HL-60 (cell line): Measurements from ENCODE around the gene ZSWIM4.

ENCODE experiments used
- DNase-seq, 2 experiments: peaks; one replicate each; pipeline ENCODE4 v3.0.0-alpha.2; 2010 to 2020; ENCODE audit warnings: low read depth in 1 of 2, low spot score in 1 of 2
- H3K27ac ChIP-seq: fragments of 250-450 bp; sonication (Bioruptor Pico); replicated peaks from 2 replicates; pipeline ENCODE4 v1.5.1; 2020; ENCODE audit warnings: mild to moderate bottlenecking, moderate library complexity
- H3K27me3 ChIP-seq: fragments of 250-450 bp; sonication (Bioruptor Pico); 2 replicates; pipeline ENCODE4 v1.5.1; 2021; ENCODE audit warnings: mild to moderate bottlenecking, moderate library complexity; ENCODE audit not compliant: insufficient read depth, poor library complexity, severe bottlenecking
- H3K4me3 ChIP-seq: replicated peaks from 2 replicates; pipeline ENCODE4 v1.5.1; 2011; ENCODE audit warnings: mild to moderate bottlenecking, control low read depth, low read length; ENCODE audit not compliant: insufficient read depth
- GABPA ChIP-seq: IDR thresholded peaks from 2 replicates; pipeline ENCODE4 v1.6.1; 2012; ENCODE audit warnings: low read depth
- POLR2AphosphoS5 ChIP-seq: IDR thresholded peaks from 2 replicates; pipeline ENCODE4 v1.6.1; 2012; ENCODE audit warnings: low read depth
- SPI1 ChIP-seq: IDR thresholded peaks from 2 replicates; pipeline ENCODE4 v1.6.1; 2012; ENCODE audit warnings: low read depth, mild to moderate bottlenecking, borderline replicate concordance
- TF ChIP-seq, protein P1 (sequence below): IDR thresholded peaks from 2 replicates; pipeline ENCODE4 v1.6.1; 2012; ENCODE audit warnings: low read depth; ENCODE audit not compliant: insufficient replicate concordance
- TF ChIP-seq, protein P2 (sequence below): IDR thresholded peaks from one replicate; pipeline ENCODE4 v1.5.1; 2011; ENCODE audit warnings: low read length, control low read depth, inconsistent platforms; ENCODE audit not compliant: insufficient read depth

ZSWIM4 gene

GRCh38 chr19:13817018-13817614 lies 21.9 kb downstream of the ZSWIM4 start:
- TF ChIP-seq, protein P1, sequence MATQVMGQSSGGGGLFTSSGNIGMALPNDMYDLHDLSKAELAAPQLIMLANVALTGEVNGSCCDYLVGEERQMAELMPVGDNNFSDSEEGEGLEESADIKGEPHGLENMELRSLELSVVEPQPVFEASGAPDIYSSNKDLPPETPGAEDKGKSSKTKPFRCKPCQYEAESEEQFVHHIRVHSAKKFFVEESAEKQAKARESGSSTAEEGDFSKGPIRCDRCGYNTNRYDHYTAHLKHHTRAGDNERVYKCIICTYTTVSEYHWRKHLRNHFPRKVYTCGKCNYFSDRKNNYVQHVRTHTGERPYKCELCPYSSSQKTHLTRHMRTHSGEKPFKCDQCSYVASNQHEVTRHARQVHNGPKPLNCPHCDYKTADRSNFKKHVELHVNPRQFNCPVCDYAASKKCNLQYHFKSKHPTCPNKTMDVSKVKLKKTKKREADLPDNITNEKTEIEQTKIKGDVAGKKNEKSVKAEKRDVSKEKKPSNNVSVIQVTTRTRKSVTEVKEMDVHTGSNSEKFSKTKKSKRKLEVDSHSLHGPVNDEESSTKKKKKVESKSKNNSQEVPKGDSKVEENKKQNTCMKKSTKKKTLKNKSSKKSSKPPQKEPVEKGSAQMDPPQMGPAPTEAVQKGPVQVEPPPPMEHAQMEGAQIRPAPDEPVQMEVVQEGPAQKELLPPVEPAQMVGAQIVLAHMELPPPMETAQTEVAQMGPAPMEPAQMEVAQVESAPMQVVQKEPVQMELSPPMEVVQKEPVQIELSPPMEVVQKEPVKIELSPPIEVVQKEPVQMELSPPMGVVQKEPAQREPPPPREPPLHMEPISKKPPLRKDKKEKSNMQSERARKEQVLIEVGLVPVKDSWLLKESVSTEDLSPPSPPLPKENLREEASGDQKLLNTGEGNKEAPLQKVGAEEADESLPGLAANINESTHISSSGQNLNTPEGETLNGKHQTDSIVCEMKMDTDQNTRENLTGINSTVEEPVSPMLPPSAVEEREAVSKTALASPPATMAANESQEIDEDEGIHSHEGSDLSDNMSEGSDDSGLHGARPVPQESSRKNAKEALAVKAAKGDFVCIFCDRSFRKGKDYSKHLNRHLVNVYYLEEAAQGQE, result no peak
- TF ChIP-seq POLR2AphosphoS5 (no peak), SPI1 (no peak), GABPA (no peak)
- TF ChIP-seq, protein P2, sequence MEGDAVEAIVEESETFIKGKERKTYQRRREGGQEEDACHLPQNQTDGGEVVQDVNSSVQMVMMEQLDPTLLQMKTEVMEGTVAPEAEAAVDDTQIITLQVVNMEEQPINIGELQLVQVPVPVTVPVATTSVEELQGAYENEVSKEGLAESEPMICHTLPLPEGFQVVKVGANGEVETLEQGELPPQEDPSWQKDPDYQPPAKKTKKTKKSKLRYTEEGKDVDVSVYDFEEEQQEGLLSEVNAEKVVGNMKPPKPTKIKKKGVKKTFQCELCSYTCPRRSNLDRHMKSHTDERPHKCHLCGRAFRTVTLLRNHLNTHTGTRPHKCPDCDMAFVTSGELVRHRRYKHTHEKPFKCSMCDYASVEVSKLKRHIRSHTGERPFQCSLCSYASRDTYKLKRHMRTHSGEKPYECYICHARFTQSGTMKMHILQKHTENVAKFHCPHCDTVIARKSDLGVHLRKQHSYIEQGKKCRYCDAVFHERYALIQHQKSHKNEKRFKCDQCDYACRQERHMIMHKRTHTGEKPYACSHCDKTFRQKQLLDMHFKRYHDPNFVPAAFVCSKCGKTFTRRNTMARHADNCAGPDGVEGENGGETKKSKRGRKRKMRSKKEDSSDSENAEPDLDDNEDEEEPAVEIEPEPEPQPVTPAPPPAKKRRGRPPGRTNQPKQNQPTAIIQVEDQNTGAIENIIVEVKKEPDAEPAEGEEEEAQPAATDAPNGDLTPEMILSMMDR, result no peak
- DNase-seq, result no peak
- H3K4me3 ChIP-seq, result no peak overlapping the region
- H3K27me3 ChIP-seq, result no peaks in the 10 kb centered on the region
- no peak overlapping the region for H3K27ac ChIP-seq

GRCh38 chr19:13817615-13818371 lies 22.6 kb downstream of the ZSWIM4 start:
- Histone ChIP-seq H3K4me3 (no peak overlapping the region), H3K27me3 (no peaks in the 10 kb centered on the region), H3K27ac (no peak overlapping the region)
- DNase-seq, result no peak
- TF ChIP-seq, protein P2, result no peak
- TF ChIP-seq, protein P1, result no peak
- TF ChIP-seq GABPA (no peak), SPI1 (no peak), POLR2AphosphoS5 (no peak)

DNA sequence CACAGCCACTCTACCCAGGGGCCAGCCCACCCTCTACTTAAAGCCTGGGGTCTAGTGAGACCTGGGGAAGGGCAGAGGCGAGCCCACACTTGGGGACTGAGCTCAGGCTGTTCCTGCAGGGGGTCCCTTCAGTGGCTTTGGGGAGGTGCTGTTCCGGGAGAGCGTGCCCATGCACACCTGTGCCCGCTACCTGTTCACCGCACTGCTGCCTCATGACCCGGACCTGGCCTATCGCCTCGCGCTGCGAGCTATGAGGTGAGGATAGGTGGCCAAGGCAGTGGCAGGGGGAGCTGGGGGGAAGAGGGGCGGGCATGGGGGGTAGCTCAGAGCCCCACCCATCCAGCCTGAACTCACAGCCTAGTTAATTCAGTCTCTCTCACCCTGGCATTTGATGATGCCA lies 24.0 kb downstream of the ZSWIM4 start:
- no peak overlapping the region for H3K4me3 ChIP-seq
- no peak for DNase-seq
- H3K27ac ChIP-seq, result no peak overlapping the region
- H3K27me3 ChIP-seq, result no peaks in the 10 kb centered on the region
- no peak for TF ChIP-seq POLR2AphosphoS5
- no peak for TF ChIP-seq GABPA
- TF ChIP-seq SPI1, result no peak
- TF ChIP-seq, protein P2, result no peak
- TF ChIP-seq, protein P1, result no peak
